Right lobe of liver (tissue), 4 donors: ENCODE results near the gene CLEC16A.

Experiments used
- POLR2A ChIP-seq: fragments of 450-650 bp; IDR thresholded peaks from one replicate; pipeline ENCODE4 v1.6.1; 2017; ENCODE audit warnings: antibody characterized with exemption, mild to moderate bottlenecking
- TF ChIP-seq, protein P1 (sequence below), 4 donors: fragments of 200-600 bp in 3 of 4; fragments of 450-650 bp in 1 of 4; IDR thresholded peaks; one replicate each; pipeline versions ENCODE4 v1.5.1 to v1.8.0; 2016 to 2022; ENCODE audit warnings: antibody characterized with exemption in 4 of 4, mild to moderate bottlenecking in 2 of 4
- donor health status: DM: no; HTN: no; CAD: no.
- donor health status: DM: no; HTN: no; CAD: no.
- donor health status: DM: no; HTN: yes; CAD: no.

DNA sequence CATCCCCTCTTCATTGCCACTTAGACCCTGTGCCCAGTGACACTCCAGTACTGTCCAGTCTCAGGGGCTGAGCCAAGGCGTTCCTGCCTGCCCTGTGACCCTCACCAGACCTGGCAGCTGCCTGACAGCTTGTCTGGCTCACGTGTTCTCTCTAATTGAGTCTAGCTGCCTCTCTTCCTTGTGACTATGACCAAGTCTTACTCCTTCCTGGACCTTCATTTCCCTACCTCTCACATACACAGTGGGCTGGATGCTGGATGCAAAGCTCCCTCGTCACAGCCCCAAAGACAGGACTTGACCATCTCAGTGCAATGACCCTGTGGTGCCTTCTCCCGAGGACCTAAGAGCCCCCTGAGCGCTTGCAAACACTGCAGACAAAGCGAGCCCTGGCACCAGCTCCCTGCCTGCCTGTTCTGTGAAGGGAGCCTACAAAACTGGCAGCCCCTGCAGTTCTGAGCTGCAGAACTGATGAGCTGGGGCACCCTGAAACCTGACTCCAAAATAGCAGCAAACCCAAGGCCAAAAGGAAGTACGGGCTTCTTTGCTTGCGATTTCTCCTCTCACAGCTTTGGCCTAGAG lies 3.8 kb upstream of the CLEC16A start:
- TF ChIP-seq, protein P1, sequence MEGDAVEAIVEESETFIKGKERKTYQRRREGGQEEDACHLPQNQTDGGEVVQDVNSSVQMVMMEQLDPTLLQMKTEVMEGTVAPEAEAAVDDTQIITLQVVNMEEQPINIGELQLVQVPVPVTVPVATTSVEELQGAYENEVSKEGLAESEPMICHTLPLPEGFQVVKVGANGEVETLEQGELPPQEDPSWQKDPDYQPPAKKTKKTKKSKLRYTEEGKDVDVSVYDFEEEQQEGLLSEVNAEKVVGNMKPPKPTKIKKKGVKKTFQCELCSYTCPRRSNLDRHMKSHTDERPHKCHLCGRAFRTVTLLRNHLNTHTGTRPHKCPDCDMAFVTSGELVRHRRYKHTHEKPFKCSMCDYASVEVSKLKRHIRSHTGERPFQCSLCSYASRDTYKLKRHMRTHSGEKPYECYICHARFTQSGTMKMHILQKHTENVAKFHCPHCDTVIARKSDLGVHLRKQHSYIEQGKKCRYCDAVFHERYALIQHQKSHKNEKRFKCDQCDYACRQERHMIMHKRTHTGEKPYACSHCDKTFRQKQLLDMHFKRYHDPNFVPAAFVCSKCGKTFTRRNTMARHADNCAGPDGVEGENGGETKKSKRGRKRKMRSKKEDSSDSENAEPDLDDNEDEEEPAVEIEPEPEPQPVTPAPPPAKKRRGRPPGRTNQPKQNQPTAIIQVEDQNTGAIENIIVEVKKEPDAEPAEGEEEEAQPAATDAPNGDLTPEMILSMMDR (IDR thresholded peaks at IDR 0.05) = no peak
- no peak for TF ChIP-seq POLR2A
